GM19238 (cell line): ENCODE results near the gene DOCK1.

ENCODE experiments used
- DNase-seq: peaks from one replicate; pipeline ENCODE4 v3.0.0; 2011; ENCODE audit warnings: low spot score; ENCODE audit not compliant: insufficient read length

Gene DOCK1

GRCh38 chr10:127133672-127134500, 228.7 kb downstream of the DOCK1 start:
- DNase-seq: no peak

- no peak for DNase-seq
Measured at GRCh38 chr10:127135844-127136577, 230.8 kb downstream of the DOCK1 start.

GRCh38 chr10:127137391-127137790, 232.2 kb downstream of the DOCK1 start:
- no peak for DNase-seq

- no peak for DNase-seq
Measured at GRCh38 chr10:127142136-127142535, 236.9 kb downstream of the DOCK1 start.

- no peak for DNase-seq
Measured at GRCh38 chr10:127142856-127143255, 237.6 kb downstream of the DOCK1 start.

GRCh38 chr10:127145173-127145572, 239.9 kb downstream of the DOCK1 start:
- DNase-seq: no peak

GRCh38 chr10:127146661-127147060, 241.4 kb downstream of the DOCK1 start:
- no peak for DNase-seq

GRCh38 chr10:127148066-127148932, 243.1 kb downstream of the DOCK1 start:
- no peak for DNase-seq

GRCh38 chr10:127148933-127149220, 243.6 kb downstream of the DOCK1 start:
- no peak for DNase-seq

GRCh38 chr10:127149501-127150081, 244.4 kb downstream of the DOCK1 start:
- DNase-seq: no peak

- DNase-seq: no peak
Measured at GRCh38 chr10:127150136-127150535, 244.9 kb downstream of the DOCK1 start.

GRCh38 chr10:127151541-127151940, 246.3 kb downstream of the DOCK1 start:
- DNase-seq: no peak

- DNase-seq: no peak
Measured at GRCh38 chr10:127151981-127152699, 246.9 kb downstream of the DOCK1 start.

- DNase-seq: no peak
Measured at GRCh38 chr10:127153181-127153580, 248.0 kb downstream of the DOCK1 start.

GRCh38 chr10:127154831-127155620, 249.8 kb downstream of the DOCK1 start:
- DNase-seq: no peak

- no peak for DNase-seq
Measured at GRCh38 chr10:127157089-127157488, 251.9 kb downstream of the DOCK1 start.

- DNase-seq: no peak
Measured at GRCh38 chr10:127157506-127158200, 252.4 kb downstream of the DOCK1 start.

- no peak for DNase-seq
Measured at GRCh38 chr10:127158662-127159061, 253.4 kb downstream of the DOCK1 start.

GRCh38 chr10:127159648-127160245, 254.5 kb downstream of the DOCK1 start:
- no peak for DNase-seq
